Mesendoderm (in vitro differentiated cells): Measurements from ENCODE around the gene MVP.
"Not testable (repeated sequence)": the region's sequence is repeated elsewhere in the genome, so short reads cannot be mapped to it uniquely, and the experiment has no call there.

ENCODE experiments used
- DNase-seq: peaks from one replicate; pipeline ENCODE4 v3.0.0; 2013
- H2AK5ac ChIP-seq: 2 replicates; pipeline ENCODE4 v1.6.1; 2013; ENCODE audit warnings: low read length, inconsistent platforms
- H2BK120ac ChIP-seq: 2 replicates; pipeline ENCODE4 v1.6.1; 2013; ENCODE audit warnings: low read depth, mild to moderate bottlenecking, low read length, moderate library complexity, mixed read lengths
- H2BK15ac ChIP-seq: replicated peaks from 2 replicates; pipeline ENCODE4 v1.6.1; 2013; ENCODE audit warnings: low read depth, mild to moderate bottlenecking, moderate library complexity
- H2BK5ac ChIP-seq: 2 replicates; pipeline ENCODE4 v1.6.1; 2013; ENCODE audit warnings: low read length, inconsistent platforms
- H3K18ac ChIP-seq: 2 replicates; pipeline ENCODE4 v1.6.1; 2013; ENCODE audit warnings: mild to moderate bottlenecking, low read length, mixed read lengths
- H3K23ac ChIP-seq: one replicate; pipeline ENCODE4 v1.6.1; 2013; ENCODE audit warnings: low read length
- H3K27ac ChIP-seq: 2 replicates; pipeline ENCODE4 v1.5.1; 2013; ENCODE audit warnings: low read depth, mild to moderate bottlenecking, inconsistent platforms, low read length, moderate library complexity
- H3K27me3 ChIP-seq: 2 replicates; pipeline ENCODE4 v1.6.1; 2013; ENCODE audit warnings: low read length, control low read depth, mild to moderate bottlenecking, inconsistent platforms; ENCODE audit not compliant: insufficient read depth, poor library complexity
- H3K36me3 ChIP-seq: 2 replicates; pipeline ENCODE4 v1.6.1; 2013; ENCODE audit warnings: low read length, inconsistent platforms; ENCODE audit not compliant: control insufficient read depth, insufficient read depth
- H3K4ac ChIP-seq: one replicate; pipeline ENCODE4 v1.6.1; 2013; ENCODE audit warnings: low read depth, mild to moderate bottlenecking, low read length, moderate library complexity
- H3K4me1 ChIP-seq: 2 replicates; pipeline ENCODE4 v1.6.1; 2013; ENCODE audit warnings: low read depth, low read length, inconsistent platforms; ENCODE audit not compliant: control insufficient read depth
- H3K4me2 ChIP-seq: 2 replicates; pipeline ENCODE4 v1.6.1; 2013; ENCODE audit warnings: low read length
- H3K4me3 ChIP-seq: 2 replicates; pipeline ENCODE4 v1.5.1; 2013; ENCODE audit warnings: mild to moderate bottlenecking, low read length
- H3K56ac ChIP-seq: one replicate; pipeline ENCODE4 v1.6.1; 2013; ENCODE audit warnings: low read length
- H3K79me1 ChIP-seq: 2 replicates; pipeline ENCODE4 v1.6.1; 2013; ENCODE audit warnings: low read length, inconsistent platforms
- H3K79me2 ChIP-seq: 2 replicates; pipeline ENCODE4 v1.6.1; 2013; ENCODE audit warnings: mild to moderate bottlenecking, low read length; ENCODE audit not compliant: control insufficient read depth, insufficient read depth
- H3K9ac ChIP-seq: 2 replicates; pipeline ENCODE4 v1.6.1; 2013; ENCODE audit warnings: low read length, inconsistent platforms
- H4K5ac ChIP-seq: one replicate; pipeline ENCODE4 v1.6.1; 2013; ENCODE audit warnings: low read length
- H4K8ac ChIP-seq: one replicate; pipeline ENCODE4 v1.6.1; 2013; ENCODE audit warnings: low read depth, mild to moderate bottlenecking, control low read depth, low read length, moderate library complexity
- WGBS: extraction: QIAGEN DNeasy Blood & Tissue Kit; methylation state at CpG from one replicate; pipeline ENCODE4 v1.1.7; 2013; ENCODE audit warnings: low lambda C conversion rate, missing lambda C conversion rate; ENCODE audit not compliant: insufficient coverage; ENCODE audit errors: extremely low coverage; 5-methylcytosine and 5-hydroxymethylcytosine counted together

The MVP gene

GRCh38 chr16:29779474-29779873, 40.8 kb upstream of the MVP start:
- H3K4me3 ChIP-seq: no peak overlapping the region
- H3K79me1 ChIP-seq: no peaks in the 10 kb centered on the region
- H4K5ac ChIP-seq: no peak overlapping the region
- no peak overlapping the region for H4K8ac ChIP-seq
- no peak overlapping the region for H2AK5ac ChIP-seq
- no peaks in the 10 kb centered on the region for H3K79me2 ChIP-seq
- no peak overlapping the region for H2BK15ac ChIP-seq
- no peak overlapping the region for H3K9ac ChIP-seq
- no peak overlapping the region for H3K27ac ChIP-seq
- H3K23ac ChIP-seq: no peak overlapping the region
- no peaks in the 10 kb centered on the region for H3K27me3 ChIP-seq
- no peaks in the 10 kb centered on the region for H3K4me1 ChIP-seq
- no CpG with 5 or more reads among the region's 10 CpGs for WGBS
- H3K18ac ChIP-seq: no peak overlapping the region
- H2BK120ac ChIP-seq: no peak overlapping the region
- no peak overlapping the region for H3K4me2 ChIP-seq
- peak; percentile 63 for DNase-seq
- no peak overlapping the region for H2BK5ac ChIP-seq
- H3K56ac ChIP-seq: no peak overlapping the region
- H3K4ac ChIP-seq: no peak overlapping the region
- no peaks in the 10 kb centered on the region for H3K36me3 ChIP-seq

GRCh38 chr16:29783094-29783953, 36.9 kb upstream of the MVP start:
- H2BK120ac ChIP-seq, H3K4me1 ChIP-seq, H3K4ac ChIP-seq, H2BK15ac ChIP-seq, H3K27ac ChIP-seq, H3K23ac ChIP-seq, H3K36me3 ChIP-seq, H3K4me2 ChIP-seq, H3K9ac ChIP-seq, H3K56ac ChIP-seq, H3K79me1 ChIP-seq, H4K8ac ChIP-seq, H3K18ac ChIP-seq, DNase-seq, H4K5ac ChIP-seq, H3K27me3 ChIP-seq, H3K4me3 ChIP-seq, H2AK5ac ChIP-seq, H2BK5ac ChIP-seq, H3K79me2 ChIP-seq: not testable (repeated sequence)
- no CpG with 5 or more reads among the region's 13 CpGs for WGBS

GRCh38 chr16:29784157-29784556, 36.1 kb upstream of the MVP start:
- Histone ChIP-seq H2BK15ac (no peak overlapping the region), H3K79me2 (no peaks in the 10 kb centered on the region), H3K36me3 (no peaks in the 10 kb centered on the region), H3K23ac (no peak overlapping the region), H3K4me2 (no peak overlapping the region), H3K79me1 (no peaks in the 10 kb centered on the region), H3K4ac (no peak overlapping the region), H4K8ac (no peak overlapping the region), H3K9ac (no peak overlapping the region), H2BK5ac (no peak overlapping the region), H3K18ac (no peak overlapping the region), H3K56ac (no peak overlapping the region), H3K4me3 (no peak overlapping the region), H3K4me1 (no peaks in the 10 kb centered on the region), H3K27ac (no peak overlapping the region), H2AK5ac (no peak overlapping the region), H3K27me3 (no peaks in the 10 kb centered on the region), H2BK120ac (no peak overlapping the region), H4K5ac (no peak overlapping the region)
- DNase-seq: no peak
- no CpG with 5 or more reads among the region's 2 CpGs for WGBS

- H3K4me3 ChIP-seq: no peak overlapping the region
- peak overlapping the region; percentile 87 for H3K56ac ChIP-seq
- H3K27me3 ChIP-seq: no peaks in the 10 kb centered on the region
- no peaks in the 10 kb centered on the region for H3K79me2 ChIP-seq
- H4K5ac ChIP-seq: no peak overlapping the region
- DNase-seq: peak; percentile 88
- no peak overlapping the region for H3K4ac ChIP-seq
- no peaks in the 10 kb centered on the region for H3K36me3 ChIP-seq
- H2BK5ac ChIP-seq: no peak overlapping the region
- peak overlapping the region; percentile 69 for H3K9ac ChIP-seq
- H3K79me1 ChIP-seq: no peaks in the 10 kb centered on the region
- no peak overlapping the region for H3K27ac ChIP-seq
- no CpG with 5 or more reads among the region's 38 CpGs for whole genome bisulfite sequencing
- no peak overlapping the region for H3K18ac ChIP-seq
- no peak overlapping the region for H2BK120ac ChIP-seq
- H3K23ac ChIP-seq: no peak overlapping the region
- H3K4me1 ChIP-seq: peaks cover 2% of the 10 kb centered on the region
- H3K4me2 ChIP-seq: peak overlapping the region; percentile 68
- no peak overlapping the region for H4K8ac ChIP-seq
- no peak overlapping the region for H2BK15ac ChIP-seq
- H2AK5ac ChIP-seq: no peak overlapping the region
Measured at GRCh38 chr16:29784901-29785500, 35.3 kb upstream of the MVP start.

GRCh38 chr16:29787155-29787554, 33.1 kb upstream of the MVP start:
- not testable (repeated sequence) for H3K36me3 ChIP-seq, H3K79me1 ChIP-seq, H3K4me1 ChIP-seq, H2BK5ac ChIP-seq, H3K4me2 ChIP-seq, H3K9ac ChIP-seq, H3K23ac ChIP-seq, H3K4ac ChIP-seq, H2BK15ac ChIP-seq, H3K4me3 ChIP-seq, H2BK120ac ChIP-seq, H3K56ac ChIP-seq, H4K8ac ChIP-seq, DNase-seq, H3K27ac ChIP-seq, H3K18ac ChIP-seq, H2AK5ac ChIP-seq, H3K27me3 ChIP-seq, H4K5ac ChIP-seq
- no CpG with 5 or more reads among the region's 4 CpGs for WGBS
- peaks cover 16% of the 10 kb centered on the region for H3K79me2 ChIP-seq
